Measurements from ENCODE around the gene ST13. TPM values are rescaled to one million over a fixed set of nuclear protein-coding genes. Genes with fewer than 3 reads are reported as not detected.

The ST13 gene
- total and polyA plus RNA-seq, 3 donors from 2014 or later: 139 to 345 (median 149) TPM

GRCh38 chr22:40818747-40819598 lies 37.5 kb downstream of the ST13 start, which contains the start of gene SLC25A17:
TSS of gene SLC25A17 (minus strand) at chr22:40819346. CDS start at chr22:40819248, 98 bp downstream.
- 1% methylated on average over 19 to 53 of the region's 61 CpGs for WGBS, 2 donors
- TF ChIP-seq CTCF (IDR thresholded peaks at IDR 0.05): peak; percentile 8 to 31 (median 19)
- TF ChIP-seq POLR2A (IDR thresholded peaks at IDR 0.05): no peak
- Histone ChIP-seq H3K27me3 (no peaks in the 10 kb centered on the region), H3K4me3 (peak within 1 kb of the TSS; percentile 99 to 100), H3K36me3 (ENCODE audit: low read depth, missing control alignments) (no peaks in the 10 kb centered on the region), H3K27ac (peak within 1 kb of the TSS; percentile 86), H3K9me3 (no peaks in the 10 kb centered on the region), H3K4me1 (peaks cover 19% of the 10 kb centered on the region)
- intact Hi-C loops (cut with DNase I; ENCODE audit: low total_unique reads): no loop called here
- peak; percentile 93 for DNase-seq

GRCh38 chr22:40818192-40818746 lies 38.2 kb downstream of the ST13 start:
- Histone ChIP-seq H3K27ac (peak overlapping the region in 1 of 2 donors; percentile 86), H3K9me3 (no peaks in the 10 kb centered on the region), H3K27me3 (no peaks in the 10 kb centered on the region), H3K4me1 (peaks cover 19% of the 10 kb centered on the region), H3K36me3 (ENCODE audit: low read depth, missing control alignments) (no peaks in the 10 kb centered on the region), H3K4me3 (peak overlapping the region; percentile 99 to 100)
- 16 to 21% methylated on average over 14 of the region's 14 CpGs for WGBS, 2 donors
- DNase-seq: no peak
- TF ChIP-seq CTCF (IDR thresholded peaks at IDR 0.05): no peak
- no peak for TF ChIP-seq POLR2A (IDR thresholded peaks at IDR 0.05)
- intact Hi-C loops (cut with DNase I; ENCODE audit: low total_unique reads): no loop called here

- WGBS, 2 donors: 51 to 65% methylated on average over 4 of the region's 4 CpGs
- H3K36me3 ChIP-seq (ENCODE audit: low read depth, missing control alignments): no peaks in the 10 kb centered on the region
- H3K4me3 ChIP-seq: peak overlapping the region in 1 of 2 donors; percentile 99
- DNase-seq: no peak
- peaks cover 19% of the 10 kb centered on the region for H3K4me1 ChIP-seq
- no peaks in the 10 kb centered on the region for H3K9me3 ChIP-seq
- TF ChIP-seq CTCF (IDR thresholded peaks at IDR 0.05): no peak
- TF ChIP-seq POLR2A (IDR thresholded peaks at IDR 0.05): no peak
- intact Hi-C loops (cut with DNase I; ENCODE audit: low total_unique reads): no loop called here
- no peak overlapping the region for H3K27ac ChIP-seq
- no peaks in the 10 kb centered on the region for H3K27me3 ChIP-seq
Measured at GRCh38 chr22:40817737-40818136, 38.7 kb downstream of the ST13 start.

GRCh38 chr22:40813912-40814315 lies 42.5 kb downstream of the ST13 start:
- H3K27ac ChIP-seq: no peak overlapping the region
- intact Hi-C loops (cut with DNase I; ENCODE audit: low total_unique reads): no loop called here
- no peaks in the 10 kb centered on the region for H3K36me3 ChIP-seq (ENCODE audit: low read depth, missing control alignments)
- no peak overlapping the region for H3K4me3 ChIP-seq
- no peaks in the 10 kb centered on the region for H3K27me3 ChIP-seq
- DNase-seq: no peak
- H3K9me3 ChIP-seq: no peaks in the 10 kb centered on the region
- H3K4me1 ChIP-seq: peaks cover 7% of the 10 kb centered on the region
- TF ChIP-seq CTCF (IDR thresholded peaks at IDR 0.05): no peak
- TF ChIP-seq POLR2A (IDR thresholded peaks at IDR 0.05): no peak

All from testis (tissue), 3 donors.